Endometrial microvascular endothelial cells (primary cell): ENCODE measurements around the gene ILK. TPM values are rescaled to one million over a fixed set of nuclear protein-coding genes. Genes with fewer than 3 reads are reported as not detected.

Source experiments
- in situ Hi-C: cut with HindIII; loops from 2 replicates; pipeline ENCODE4 v1.10.0; 2017; ENCODE audit warnings: low sequenced_read_pairs, low pct_unique_long_range_greater_than_20kb; ENCODE audit errors: inconsistent ontology term
- total RNA-seq: library from RNA; depleted of rRNA; stranded (reverse); fragments of >200 nt; gene quantifications from one replicate; pipeline ENCODE4 v1.2.3, GENCODE V29; 2015; ENCODE audit errors: inconsistent ontology term

The ILK gene
- 247 TPM for total RNA-seq

- in situ Hi-C loops: loop anchor here (25.0 kb wide), 1 partner anchor 191 kb away; the partner anchor contains the start of gene APBB1
Measured at GRCh38 chr11:6603287-6604080, at the start of gene ILK, which contains the start of gene RRP8. Gene ILK, plus strand, starts transcription at chr11:6603774. Its CDS starts 498 bp downstream, at chr11:6604272. Gene RRP8, minus strand, starts transcription at chr11:6603616. Its CDS starts 114 bp downstream, at chr11:6603502.

GRCh38 chr11:6554828-6555706 lies 48.5 kb upstream of the ILK start:
- in situ Hi-C loops: no loop called here

GRCh38 chr11:6556139-6556949 lies 47.2 kb upstream of the ILK start:
- in situ Hi-C loops: no loop called here

- in situ Hi-C loops: no loop called here
Measured at GRCh38 chr11:6557063-6557462, 46.5 kb upstream of the ILK start.

- in situ Hi-C loops: no loop called here
Measured at GRCh38 chr11:6557761-6558674, 45.6 kb upstream of the ILK start.

GRCh38 chr11:6559369-6559768 lies 44.2 kb upstream of the ILK start:
- in situ Hi-C loops: no loop called here

- in situ Hi-C loops: no loop called here
Measured at GRCh38 chr11:6561288-6561687, 42.3 kb upstream of the ILK start.

GRCh38 chr11:6563121-6563619 lies 40.4 kb upstream of the ILK start:
- in situ Hi-C loops: no loop called here

- in situ Hi-C loops: no loop called here
Measured at GRCh38 chr11:6563667-6564066, 39.9 kb upstream of the ILK start.

GRCh38 chr11:6565325-6565724 lies 38.2 kb upstream of the ILK start:
- in situ Hi-C loops: no loop called here

GRCh38 chr11:6565988-6566703 lies 37.4 kb upstream of the ILK start:
- in situ Hi-C loops: no loop called here

- in situ Hi-C loops: no loop called here
Measured at GRCh38 chr11:6566704-6567370, 36.7 kb upstream of the ILK start.

GRCh38 chr11:6567371-6567745 lies 36.2 kb upstream of the ILK start:
- in situ Hi-C loops: no loop called here

- in situ Hi-C loops: no loop called here
Measured at GRCh38 chr11:6568191-6568918, 35.2 kb upstream of the ILK start.

- in situ Hi-C loops: no loop called here
Measured at GRCh38 chr11:6569706-6570105, 33.9 kb upstream of the ILK start.
